Measurements from ENCODE around the gene KRT222.

- TF ChIP-seq TARDBP (IDR thresholded peaks at IDR 0.05): no peak
- TF ChIP-seq ARNT (IDR thresholded peaks at IDR 0.05): no peak
- no peak for TF ChIP-seq SP1 (IDR thresholded peaks at IDR 0.05)
Measured at GRCh38 chr17:40651939-40652338, 13.0 kb downstream of the KRT222 start.
